ENCODE data around the gene ARMCX5.

ARMCX5 gene

GRCh38 chrX:102599084-102599950 is at the start of gene ARMCX5:
ARMCX5 (plus strand) TSS chrX:102599515; CDS start chrX:102602142, 2,627 bp downstream.
- DNase-seq = peak; percentile 82

DNA sequence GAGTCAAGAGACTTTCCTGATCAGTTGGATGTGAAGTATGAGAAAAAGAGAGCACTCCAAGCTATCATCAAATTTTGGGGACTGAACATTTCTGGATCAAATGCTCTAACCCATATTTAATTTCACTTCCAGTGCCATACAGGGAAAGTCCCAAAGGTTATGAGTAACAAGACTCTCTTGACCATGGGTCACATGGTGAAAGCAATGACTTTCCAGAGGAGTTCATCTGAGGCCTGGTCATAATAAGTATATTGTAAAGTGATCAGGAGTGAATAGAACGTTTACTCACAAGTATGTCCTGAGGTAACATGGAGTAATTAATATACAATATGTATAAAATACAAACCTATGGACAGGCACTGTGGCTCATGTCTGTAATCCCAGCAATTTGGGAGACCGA is 40.7 kb upstream of the ARMCX5 start:
- no peak for DNase-seq

DNA sequence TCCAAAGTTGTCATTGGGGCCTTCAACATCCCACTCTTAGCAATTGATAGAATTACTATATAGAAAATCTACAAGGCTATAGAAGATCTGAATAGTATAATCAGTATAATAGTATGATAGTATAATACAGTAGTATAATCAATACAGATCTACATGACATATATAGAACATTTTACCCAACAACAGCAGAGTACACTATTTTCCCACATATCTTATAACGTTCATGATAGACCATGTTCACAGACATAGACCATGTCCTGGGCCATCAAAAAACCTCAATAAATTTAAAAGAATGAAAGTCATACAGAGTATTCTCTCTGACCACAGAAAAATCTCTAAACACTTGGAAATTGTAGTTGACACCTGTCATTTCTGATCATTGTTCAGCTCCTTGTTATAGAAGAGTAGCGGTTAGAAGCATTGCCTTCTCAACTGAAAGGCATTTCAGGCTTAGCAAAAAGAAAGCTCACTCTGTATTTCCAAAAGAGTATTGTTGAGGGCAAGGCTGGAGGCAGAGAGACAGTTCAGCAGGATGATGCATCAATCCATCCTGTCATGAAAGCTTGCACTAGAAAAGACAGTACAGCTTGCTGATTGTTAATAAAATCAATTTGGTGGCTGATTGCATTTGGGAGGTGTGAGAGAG is 38.8 kb upstream of the ARMCX5 start:
- no peak for DNase-seq

DNA sequence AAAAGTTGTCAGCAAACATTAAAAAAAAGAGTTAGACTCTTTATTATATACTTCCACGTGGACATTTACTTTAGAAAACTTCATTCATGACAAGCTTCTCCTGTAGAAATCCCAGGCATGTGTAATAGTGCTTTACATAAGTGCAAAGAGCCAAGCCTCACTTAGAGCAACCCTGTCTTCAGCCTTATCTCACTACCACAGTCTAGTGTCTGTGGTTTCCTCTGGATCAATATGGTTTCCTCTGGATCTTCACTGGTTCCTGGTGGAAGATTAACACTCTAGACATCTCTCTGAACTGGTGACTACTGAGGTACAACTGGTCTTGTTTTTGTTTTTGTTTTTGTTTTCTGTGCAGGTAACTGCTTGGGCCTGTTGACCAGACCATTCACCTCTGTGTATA is 18.4 kb upstream of the ARMCX5 start:
- no peak for DNase-seq

DNA sequence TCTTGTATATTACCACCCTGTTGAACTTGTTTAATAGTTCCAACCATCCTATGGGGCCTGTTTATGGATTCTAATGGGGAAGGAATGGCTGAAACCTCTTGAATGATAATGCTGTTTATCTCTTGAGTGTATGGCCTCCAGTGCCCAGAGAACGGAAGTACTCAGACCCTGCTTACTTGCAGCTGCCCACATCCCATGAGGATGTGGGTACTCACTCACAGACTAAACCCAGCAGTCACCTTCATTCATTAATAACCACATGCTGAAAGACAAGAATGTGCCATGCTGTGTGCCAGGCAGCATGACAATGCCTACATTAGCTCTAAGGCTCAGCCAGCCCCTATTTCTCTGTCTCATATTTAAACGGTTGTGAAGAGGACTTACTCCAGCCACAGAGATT is 5.9 kb upstream of the ARMCX5 start:
- DNase-seq = no peak

- DNase-seq = no peak
Observed at GRCh38 chrX:102599951-102600579, 750 bp downstream of the ARMCX5 start.

- DNase-seq = no peak
Observed at GRCh38 chrX:102604327-102604726, 5.0 kb downstream of the ARMCX5 start.

DNA sequence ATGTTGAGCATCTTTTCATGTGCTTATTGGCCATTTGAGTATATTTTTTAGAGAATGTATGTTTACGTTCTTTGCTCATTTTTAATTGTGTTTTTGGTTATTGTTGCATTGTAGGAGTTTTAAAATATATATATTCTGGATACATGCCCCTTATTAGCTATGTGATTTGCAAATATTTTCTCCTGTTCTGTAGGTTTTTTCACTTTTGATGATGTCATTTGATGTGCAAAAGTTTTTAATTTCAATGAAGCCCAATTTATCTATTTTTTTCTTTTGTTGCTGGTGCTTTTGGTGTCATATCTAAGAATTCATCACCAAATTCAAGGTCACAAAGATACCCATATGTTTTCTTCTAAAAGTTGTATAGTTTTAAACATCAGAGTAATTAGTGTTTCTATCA is 6.8 kb downstream of the ARMCX5 start:
- DNase-seq = no peak

GRCh38 chrX:102610905-102611304 is 11.6 kb downstream of the ARMCX5 start:
- no peak for DNase-seq

DNA sequence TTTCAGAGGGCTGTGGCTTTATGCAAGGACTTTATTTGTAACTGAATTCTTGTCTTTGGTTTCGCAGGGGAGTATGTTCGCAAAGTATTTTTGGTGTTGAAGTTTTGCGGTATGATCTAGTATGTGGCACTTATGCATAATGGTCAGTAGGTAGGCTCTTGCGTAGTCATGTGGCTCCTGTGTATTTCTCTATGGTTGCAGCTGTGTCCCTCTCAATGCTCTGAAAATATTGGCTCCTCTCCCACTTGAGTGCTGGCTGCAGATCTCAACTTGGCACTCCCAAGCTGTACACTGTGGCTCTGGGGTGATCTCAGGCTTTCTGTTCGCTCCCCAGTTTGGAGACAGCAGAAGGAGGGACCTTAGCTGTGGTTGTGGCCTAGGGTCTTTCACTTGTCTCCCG is 24.8 kb downstream of the ARMCX5 start:
- DNase-seq = no peak

GRCh38 chrX:102627640-102628039 is 28.3 kb downstream of the ARMCX5 start:
- DNase-seq = no peak

- no peak for DNase-seq
Observed at GRCh38 chrX:102637561-102637960, 38.2 kb downstream of the ARMCX5 start.

- no peak for DNase-seq
Observed at GRCh38 chrX:102650903-102651241, 51.6 kb downstream of the ARMCX5 start.

DNA sequence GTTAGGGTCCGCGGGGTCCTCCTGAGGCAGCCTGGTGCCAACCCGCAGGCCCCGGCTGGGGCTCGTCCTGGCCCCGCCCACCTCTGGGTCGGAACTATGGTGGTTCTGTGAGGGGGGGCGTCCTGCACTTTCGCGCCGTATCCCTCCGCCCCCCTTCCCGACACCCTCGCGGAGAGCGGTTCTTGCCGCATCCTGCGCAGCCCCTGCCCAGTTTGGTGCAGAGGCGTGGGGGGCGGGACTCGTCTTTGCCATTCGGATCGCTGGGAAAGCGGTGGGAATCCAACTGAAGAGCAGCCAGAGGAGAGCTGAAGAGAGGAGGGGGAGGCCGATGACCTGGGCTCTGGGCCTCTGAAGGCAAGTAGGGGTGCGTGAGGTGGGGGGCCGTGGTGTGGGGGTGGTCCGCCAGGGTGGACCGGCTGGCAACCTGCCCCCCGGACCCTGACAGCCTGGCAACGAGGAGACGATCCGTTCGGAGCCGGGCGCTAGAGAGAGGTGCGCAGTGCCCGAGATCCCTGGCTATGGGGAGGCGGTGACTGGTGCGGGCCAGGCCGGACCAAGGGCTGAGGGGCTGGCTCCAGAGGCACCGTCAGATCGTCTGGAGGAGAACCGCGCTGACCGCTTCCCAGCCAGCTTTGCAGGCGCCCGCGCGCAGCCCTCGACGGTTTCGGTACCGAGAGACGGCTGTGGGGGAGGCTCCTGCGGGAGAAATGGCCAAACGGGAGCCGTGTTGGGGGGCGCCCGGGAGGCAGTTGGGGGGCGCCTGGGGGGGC is 52.1 kb downstream of the ARMCX5 start, which contains the start of gene GPRASP1:
Gene GPRASP1, plus strand, starts transcription at position 242 of the 770 bp plus-strand sequence. CDS start 2,431 bp downstream, outside the sequence.
- DNase-seq = peak; percentile 34

GRCh38 chrX:102652031-102652688 is 52.8 kb downstream of the ARMCX5 start:
- peak; percentile 65 for DNase-seq
